WI38 (cell line): ENCODE data around the gene SPTLC3.

Experiments
- H3K4me3 ChIP-seq: 2 replicates; pipeline ENCODE4 v1.5.1; 2011; ENCODE audit warnings: low read depth, mild to moderate bottlenecking, control low read depth, low read length
- CTCF ChIP-seq: IDR thresholded peaks from 2 replicates; pipeline ENCODE4 v1.5.1; 2012; ENCODE audit warnings: low read depth, mild to moderate bottlenecking, control low read depth, low read length

SPTLC3 gene

GRCh38 chr20:13021205-13021970 is 12.6 kb downstream of the SPTLC3 start:
- TF ChIP-seq CTCF, result no peak
- H3K4me3 ChIP-seq, result no peak overlapping the region

GRCh38 chr20:13022401-13023155 is 13.8 kb downstream of the SPTLC3 start:
- TF ChIP-seq CTCF, result no peak
- H3K4me3 ChIP-seq, result no peak overlapping the region

GRCh38 chr20:13024596-13024995 is 15.8 kb downstream of the SPTLC3 start:
- no peak for TF ChIP-seq CTCF
- H3K4me3 ChIP-seq, result no peak overlapping the region

- no peak for TF ChIP-seq CTCF
- H3K4me3 ChIP-seq, result no peak overlapping the region
Observed at GRCh38 chr20:13025181-13025580, 16.4 kb downstream of the SPTLC3 start.

GRCh38 chr20:13028001-13028400 is 19.2 kb downstream of the SPTLC3 start:
- H3K4me3 ChIP-seq, result no peak overlapping the region
- TF ChIP-seq CTCF, result no peak

- TF ChIP-seq CTCF, result no peak
- no peak overlapping the region for H3K4me3 ChIP-seq
Observed at GRCh38 chr20:13028673-13029072, 19.9 kb downstream of the SPTLC3 start.
